K562 (cell line): ENCODE measurements around the gene C1orf174. TPM values are rescaled to one million over a fixed set of nuclear protein-coding genes. Genes with fewer than 3 reads are reported as not detected.

Experiments used
- ARHGAP35 ChIP-seq: fragments of 450-650 bp; IDR thresholded peaks from 2 replicates; pipeline ENCODE4 v1.6.1; 2018; ENCODE audit not compliant: partially characterized antibody
- CXXC5 ChIP-seq: fragments of 250-450 bp; sonication (Bioruptor Pico); IDR thresholded peaks from 2 replicates; pipeline ENCODE4 v1.8.0; 2022; ENCODE audit warnings: inconsistent platforms, mild to moderate bottlenecking, moderate library complexity
- EHMT2 ChIP-seq: fragments of 450-650 bp; IDR thresholded peaks from 2 replicates; pipeline ENCODE4 v1.6.1; 2018; ENCODE audit warnings: antibody characterized with exemption
- ETS2 ChIP-seq: IDR thresholded peaks from 2 replicates; pipeline ENCODE4 v1.6.1; 2016; ENCODE audit warnings: borderline replicate concordance, missing genetic modification characterization, mild to moderate bottlenecking, moderate library complexity, missing compliant biosample characterization; ENCODE audit not compliant: poor library complexity, severe bottlenecking
- GTF2A2 ChIP-seq: IDR thresholded peaks from 2 replicates; pipeline ENCODE4 v1.6.1; 2016; ENCODE audit warnings: mild to moderate bottlenecking, missing genetic modification characterization, missing compliant biosample characterization
- NR2F6 ChIP-seq: fragments of 450-650 bp; formaldehyde crosslinking; IDR thresholded peaks from 2 replicates; pipeline ENCODE4 v1.4.0; 2020; ENCODE audit warnings: mild to moderate bottlenecking
- PHB ChIP-seq: fragments of 250-450 bp; sonication (Bioruptor Pico); IDR thresholded peaks from 2 replicates; pipeline ENCODE4 v1.5.0; 2021
- POLR3A ChIP-seq: IDR thresholded peaks from 2 replicates; pipeline ENCODE4 v1.6.1; 2011; ENCODE audit warnings: borderline replicate concordance, mild to moderate bottlenecking, moderate library complexity; ENCODE audit not compliant: insufficient read length, insufficient read depth; ENCODE audit errors: extremely low read depth
- RBBP5 ChIP-seq: fragments of 200-600 bp; sonication (generic); IDR thresholded peaks from 2 replicates; pipeline ENCODE4 v1.6.1; 2012; ENCODE audit warnings: borderline replicate concordance, mild to moderate bottlenecking, low read length, control low read depth, inconsistent platforms; ENCODE audit not compliant: insufficient read depth, poor library complexity, severe bottlenecking
- SP1 ChIP-seq: sonication (generic); formaldehyde crosslinking; IDR thresholded peaks from 2 replicates; pipeline ENCODE4 v1.8.1; 2022; ENCODE audit warnings: mild to moderate bottlenecking, missing genetic modification reagents
- STAT5B ChIP-seq: fragments of 250-450 bp; sonication (Bioruptor Pico); IDR thresholded peaks from 2 replicates; pipeline ENCODE4 v1.8.0; 2021; ENCODE audit warnings: mild to moderate bottlenecking, inconsistent platforms
- ZNF12 ChIP-seq: sonication (generic); formaldehyde crosslinking; IDR thresholded peaks from 2 replicates; pipeline ENCODE4 v1.4.0; 2020; ENCODE audit warnings: mild to moderate bottlenecking, missing genetic modification reagents
- ZNF23 ChIP-seq: fragments of 250-450 bp; sonication (Bioruptor Pico); IDR thresholded peaks from 2 replicates; pipeline ENCODE4 v1.4.0; 2020; ENCODE audit warnings: mild to moderate bottlenecking
- ZNF274 ChIP-seq: IDR thresholded peaks from 2 replicates; pipeline ENCODE4 v1.6.1; 2011; ENCODE audit warnings: low read depth, mild to moderate bottlenecking, low read length, moderate library complexity, borderline replicate concordance
- ZNF347 ChIP-seq: fragments of 450-650 bp; formaldehyde crosslinking; IDR thresholded peaks from 2 replicates; pipeline ENCODE4 v1.4.0; 2020; ENCODE audit warnings: low read depth, mild to moderate bottlenecking, moderate library complexity
- ZNF583 ChIP-seq: fragments of 250-450 bp; sonication (Bioruptor Pico); IDR thresholded peaks from 2 replicates; pipeline ENCODE4 v1.4.0; 2020
- ZNF77 ChIP-seq: fragments of 250-450 bp; sonication (Bioruptor Pico); IDR thresholded peaks from 2 replicates; pipeline ENCODE4 v1.5.0; 2020
- polyA plus RNA-seq, 8 experiments: library from polyadenylated mRNA; depleted of rRNA in 4 of 8; stranded (reverse) in 5 of 8; unstranded in 3 of 8; fragments of >200 nt; fragmentation: Nextera tagmentation in 2 of 8; fragmentation: Illumina TruSeq in 1 of 8; extraction: Ambion mirVana in 2 of 8; extraction: Trizol in 1 of 8; gene quantifications; 2 replicates each; pipeline versions ENCODE4 v1.2.1 to v1.2.3, GENCODE V29; 2011 to 2014; ENCODE audit warnings: inconsistent platforms in 1 of 8, missing spikeins in 1 of 8
- total RNA-seq, 7 experiments: library from RNA; depleted of rRNA in 6 of 7; stranded (reverse); fragments of >200 nt in 6 of 7; fragmentation: Illumina TruSeq in 2 of 7; extraction: Trizol in 2 of 7; gene quantifications; 2 replicates each; pipeline versions ENCODE4 v1.2.1 to v1.2.3, GENCODE V29; 2011 to 2021; ENCODE audit warnings: low replicate concordance in 1 of 7
- TF ChIP-seq, protein P1 (sequence below): fragments of 200-800 bp; sonication (Bioruptor generic); IDR thresholded peaks from 2 replicates; pipeline ENCODE4 v1.6.1; 2016; ENCODE audit warnings: missing genetic modification characterization, missing compliant biosample characterization
- TF ChIP-seq, protein P2 (sequence below): sonication (generic); formaldehyde crosslinking; IDR thresholded peaks from 2 replicates; pipeline ENCODE4 v1.8.0; 2022; ENCODE audit warnings: mild to moderate bottlenecking, missing genetic modification reagents
- TF ChIP-seq, protein P3 (sequence below): fragments of 450-650 bp; IDR thresholded peaks from 2 replicates; pipeline ENCODE4 v1.6.1; 2016; ENCODE audit warnings: low read depth, mild to moderate bottlenecking, moderate library complexity
- TF ChIP-seq, protein P4 (sequence below): fragments of 450-650 bp; conservative IDR thresholded peaks from 2 replicates; pipeline ENCODE4 v1.6.1; 2016; ENCODE audit warnings: missing genetic modification characterization, low read depth, mild to moderate bottlenecking, missing compliant biosample characterization, moderate library complexity

The C1orf174 gene
- total and polyA plus RNA-seq, 9 of the 15 experiments (the other 6 are each of a cell fraction or from before 2014, with no cell fraction given), result 38.5 to 64.9 (median 45.4) TPM

DNA sequence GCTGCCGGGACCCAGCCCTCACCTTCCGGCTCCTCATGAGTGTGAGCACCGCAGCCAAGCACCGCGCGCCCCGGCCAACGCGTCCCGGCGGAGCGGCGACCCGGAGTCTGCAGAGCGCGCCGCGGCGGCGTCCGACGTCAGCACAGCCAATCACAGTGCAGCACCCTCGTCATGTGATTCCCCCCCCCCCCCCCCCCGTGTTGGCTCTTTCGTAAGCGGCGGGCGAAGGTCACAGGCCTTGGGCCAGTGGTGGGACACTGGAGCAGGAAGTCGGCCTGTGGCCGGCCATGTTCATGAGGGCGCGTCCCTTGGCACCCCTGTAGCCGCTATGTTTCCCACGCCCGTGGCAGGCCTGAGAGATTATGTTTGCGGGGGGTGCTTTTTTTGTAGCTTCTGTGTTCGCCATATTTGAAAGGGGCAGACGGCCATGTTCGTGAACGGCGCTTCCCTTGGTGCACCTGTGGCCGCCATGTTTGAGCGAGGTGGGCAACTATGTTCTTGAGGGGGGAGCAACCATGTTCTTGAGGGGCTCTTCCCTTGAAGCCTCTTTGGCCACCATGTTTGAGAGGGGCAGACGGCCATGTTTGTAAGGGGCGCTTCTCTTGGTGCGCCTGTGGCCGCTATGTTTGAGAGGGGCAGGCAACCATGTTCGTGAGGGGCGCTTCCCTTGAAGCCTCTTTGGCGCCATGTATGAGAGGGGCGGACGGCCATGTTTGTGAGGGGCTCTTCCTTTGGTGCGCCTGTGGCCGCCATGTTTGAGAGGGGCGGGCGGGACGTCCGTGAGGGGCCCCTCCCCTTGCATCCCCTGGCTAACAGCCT, at the start of gene C1orf174 (continued):
- TF ChIP-seq SP1, result no peak; the same call in 1 of the 2 replicates
- TF ChIP-seq NR2F6 (CRISPR knock-in tag), result no peak
- no peak for TF ChIP-seq GTF2A2
- TF ChIP-seq POLR3A, result no peak
- TF ChIP-seq ZNF274, result no peak
- TF ChIP-seq, protein P1, sequence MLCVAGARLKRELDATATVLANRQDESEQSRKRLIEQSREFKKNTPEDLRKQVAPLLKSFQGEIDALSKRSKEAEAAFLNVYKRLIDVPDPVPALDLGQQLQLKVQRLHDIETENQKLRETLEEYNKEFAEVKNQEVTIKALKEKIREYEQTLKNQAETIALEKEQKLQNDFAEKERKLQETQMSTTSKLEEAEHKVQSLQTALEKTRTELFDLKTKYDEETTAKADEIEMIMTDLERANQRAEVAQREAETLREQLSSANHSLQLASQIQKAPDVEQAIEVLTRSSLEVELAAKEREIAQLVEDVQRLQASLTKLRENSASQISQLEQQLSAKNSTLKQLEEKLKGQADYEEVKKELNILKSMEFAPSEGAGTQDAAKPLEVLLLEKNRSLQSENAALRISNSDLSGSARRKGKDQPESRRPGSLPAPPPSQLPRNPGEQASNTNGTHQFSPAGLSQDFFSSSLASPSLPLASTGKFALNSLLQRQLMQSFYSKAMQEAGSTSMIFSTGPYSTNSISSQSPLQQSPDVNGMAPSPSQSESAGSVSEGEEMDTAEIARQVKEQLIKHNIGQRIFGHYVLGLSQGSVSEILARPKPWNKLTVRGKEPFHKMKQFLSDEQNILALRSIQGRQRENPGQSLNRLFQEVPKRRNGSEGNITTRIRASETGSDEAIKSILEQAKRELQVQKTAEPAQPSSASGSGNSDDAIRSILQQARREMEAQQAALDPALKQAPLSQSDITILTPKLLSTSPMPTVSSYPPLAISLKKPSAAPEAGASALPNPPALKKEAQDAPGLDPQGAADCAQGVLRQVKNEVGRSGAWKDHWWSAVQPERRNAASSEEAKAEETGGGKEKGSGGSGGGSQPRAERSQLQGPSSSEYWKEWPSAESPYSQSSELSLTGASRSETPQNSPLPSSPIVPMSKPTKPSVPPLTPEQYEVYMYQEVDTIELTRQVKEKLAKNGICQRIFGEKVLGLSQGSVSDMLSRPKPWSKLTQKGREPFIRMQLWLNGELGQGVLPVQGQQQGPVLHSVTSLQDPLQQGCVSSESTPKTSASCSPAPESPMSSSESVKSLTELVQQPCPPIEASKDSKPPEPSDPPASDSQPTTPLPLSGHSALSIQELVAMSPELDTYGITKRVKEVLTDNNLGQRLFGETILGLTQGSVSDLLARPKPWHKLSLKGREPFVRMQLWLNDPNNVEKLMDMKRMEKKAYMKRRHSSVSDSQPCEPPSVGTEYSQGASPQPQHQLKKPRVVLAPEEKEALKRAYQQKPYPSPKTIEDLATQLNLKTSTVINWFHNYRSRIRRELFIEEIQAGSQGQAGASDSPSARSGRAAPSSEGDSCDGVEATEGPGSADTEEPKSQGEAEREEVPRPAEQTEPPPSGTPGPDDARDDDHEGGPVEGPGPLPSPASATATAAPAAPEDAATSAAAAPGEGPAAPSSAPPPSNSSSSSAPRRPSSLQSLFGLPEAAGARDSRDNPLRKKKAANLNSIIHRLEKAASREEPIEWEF (CRISPR knock-in tag), result peak; percentile 92
- TF ChIP-seq, protein P2, sequence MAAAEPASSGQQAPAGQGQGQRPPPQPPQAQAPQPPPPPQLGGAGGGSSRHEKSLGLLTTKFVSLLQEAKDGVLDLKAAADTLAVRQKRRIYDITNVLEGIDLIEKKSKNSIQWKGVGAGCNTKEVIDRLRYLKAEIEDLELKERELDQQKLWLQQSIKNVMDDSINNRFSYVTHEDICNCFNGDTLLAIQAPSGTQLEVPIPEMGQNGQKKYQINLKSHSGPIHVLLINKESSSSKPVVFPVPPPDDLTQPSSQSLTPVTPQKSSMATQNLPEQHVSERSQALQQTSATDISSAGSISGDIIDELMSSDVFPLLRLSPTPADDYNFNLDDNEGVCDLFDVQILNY (CRISPR knock-in tag), result no peak; the same call in 1 of the 2 replicates
- peak; percentile 3 for TF ChIP-seq RBBP5
- no peak for TF ChIP-seq ZNF23 (CRISPR knock-in tag)
- no peak for TF ChIP-seq ZNF77 (CRISPR knock-in tag)
- peak; percentile 86 for TF ChIP-seq EHMT2
- TF ChIP-seq, protein P3, sequence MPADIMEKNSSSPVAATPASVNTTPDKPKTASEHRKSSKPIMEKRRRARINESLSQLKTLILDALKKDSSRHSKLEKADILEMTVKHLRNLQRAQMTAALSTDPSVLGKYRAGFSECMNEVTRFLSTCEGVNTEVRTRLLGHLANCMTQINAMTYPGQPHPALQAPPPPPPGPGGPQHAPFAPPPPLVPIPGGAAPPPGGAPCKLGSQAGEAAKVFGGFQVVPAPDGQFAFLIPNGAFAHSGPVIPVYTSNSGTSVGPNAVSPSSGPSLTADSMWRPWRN, result no peak
- TF ChIP-seq ETS2 (tag), result no peak
- TF ChIP-seq ARHGAP35, result no peak
- TF ChIP-seq, protein P4, sequence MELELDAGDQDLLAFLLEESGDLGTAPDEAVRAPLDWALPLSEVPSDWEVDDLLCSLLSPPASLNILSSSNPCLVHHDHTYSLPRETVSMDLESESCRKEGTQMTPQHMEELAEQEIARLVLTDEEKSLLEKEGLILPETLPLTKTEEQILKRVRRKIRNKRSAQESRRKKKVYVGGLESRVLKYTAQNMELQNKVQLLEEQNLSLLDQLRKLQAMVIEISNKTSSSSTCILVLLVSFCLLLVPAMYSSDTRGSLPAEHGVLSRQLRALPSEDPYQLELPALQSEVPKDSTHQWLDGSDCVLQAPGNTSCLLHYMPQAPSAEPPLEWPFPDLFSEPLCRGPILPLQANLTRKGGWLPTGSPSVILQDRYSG (tag), result peak; percentile 98
- TF ChIP-seq PHB (CRISPR knock-in tag), result no peak
- no peak for TF ChIP-seq ZNF347 (CRISPR knock-in tag)
- TF ChIP-seq ZNF583 (CRISPR knock-in tag), result peak; percentile 86
- TF ChIP-seq CXXC5 (CRISPR knock-in tag), result peak; percentile 89
- no peak for TF ChIP-seq ZNF12 (CRISPR knock-in tag)
- TF ChIP-seq STAT5B (CRISPR knock-in tag), result no peak
